ENCODE data around the gene ANO1. TPM values are rescaled to one million over a fixed set of nuclear protein-coding genes. Genes with fewer than 3 reads are reported as not detected.

ANO1 gene
- total RNA-seq, 1 donor from 2014 or later, result not detected

DNA sequence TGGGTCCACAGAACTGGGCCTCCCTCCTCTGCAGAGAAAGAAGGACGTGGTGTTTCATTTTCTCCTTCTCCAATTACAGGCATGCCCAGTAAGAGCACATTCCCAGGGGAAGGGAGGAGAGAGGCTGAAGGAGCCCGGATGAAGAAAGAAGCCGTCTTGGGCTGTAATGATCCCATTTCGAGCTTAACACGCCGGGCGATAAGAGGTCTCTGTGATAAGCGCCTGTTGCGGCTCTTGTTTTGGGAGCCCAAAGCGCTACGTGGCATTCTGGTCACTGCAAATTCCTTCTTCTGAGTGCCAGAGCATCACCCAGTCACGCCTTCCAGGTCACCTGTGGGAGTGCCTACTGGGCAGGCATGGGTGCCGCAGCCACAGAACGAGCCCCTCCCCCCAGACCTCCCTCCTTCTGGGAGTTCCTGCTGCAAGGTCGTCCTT lies 57.5 kb downstream of the ANO1 start:
- no peak for DNase-seq (ENCODE audit: extremely low spot score, unreplicated experiment)
- H3K27ac Mint-ChIP-seq (ENCODE audit: unreplicated experiment), result no peak overlapping the region
- H3K4me1 Mint-ChIP-seq (ENCODE audit: unreplicated experiment), result peaks cover 4% of the 10 kb centered on the region
- TF ChIP-seq, protein P1, sequence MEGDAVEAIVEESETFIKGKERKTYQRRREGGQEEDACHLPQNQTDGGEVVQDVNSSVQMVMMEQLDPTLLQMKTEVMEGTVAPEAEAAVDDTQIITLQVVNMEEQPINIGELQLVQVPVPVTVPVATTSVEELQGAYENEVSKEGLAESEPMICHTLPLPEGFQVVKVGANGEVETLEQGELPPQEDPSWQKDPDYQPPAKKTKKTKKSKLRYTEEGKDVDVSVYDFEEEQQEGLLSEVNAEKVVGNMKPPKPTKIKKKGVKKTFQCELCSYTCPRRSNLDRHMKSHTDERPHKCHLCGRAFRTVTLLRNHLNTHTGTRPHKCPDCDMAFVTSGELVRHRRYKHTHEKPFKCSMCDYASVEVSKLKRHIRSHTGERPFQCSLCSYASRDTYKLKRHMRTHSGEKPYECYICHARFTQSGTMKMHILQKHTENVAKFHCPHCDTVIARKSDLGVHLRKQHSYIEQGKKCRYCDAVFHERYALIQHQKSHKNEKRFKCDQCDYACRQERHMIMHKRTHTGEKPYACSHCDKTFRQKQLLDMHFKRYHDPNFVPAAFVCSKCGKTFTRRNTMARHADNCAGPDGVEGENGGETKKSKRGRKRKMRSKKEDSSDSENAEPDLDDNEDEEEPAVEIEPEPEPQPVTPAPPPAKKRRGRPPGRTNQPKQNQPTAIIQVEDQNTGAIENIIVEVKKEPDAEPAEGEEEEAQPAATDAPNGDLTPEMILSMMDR (IDR thresholded peaks at IDR 0.05), result no peak
- H3K27me3 Mint-ChIP-seq (ENCODE audit: unreplicated experiment), result peaks cover 4% of the 10 kb centered on the region
- no peaks in the 10 kb centered on the region for H3K36me3 Mint-ChIP-seq (ENCODE audit: unreplicated experiment)
- no peak overlapping the region for H3K4me3 Mint-ChIP-seq (ENCODE audit: unreplicated experiment)
- H3K9me3 Mint-ChIP-seq (ENCODE audit: unreplicated experiment), result no peaks in the 10 kb centered on the region

DNA sequence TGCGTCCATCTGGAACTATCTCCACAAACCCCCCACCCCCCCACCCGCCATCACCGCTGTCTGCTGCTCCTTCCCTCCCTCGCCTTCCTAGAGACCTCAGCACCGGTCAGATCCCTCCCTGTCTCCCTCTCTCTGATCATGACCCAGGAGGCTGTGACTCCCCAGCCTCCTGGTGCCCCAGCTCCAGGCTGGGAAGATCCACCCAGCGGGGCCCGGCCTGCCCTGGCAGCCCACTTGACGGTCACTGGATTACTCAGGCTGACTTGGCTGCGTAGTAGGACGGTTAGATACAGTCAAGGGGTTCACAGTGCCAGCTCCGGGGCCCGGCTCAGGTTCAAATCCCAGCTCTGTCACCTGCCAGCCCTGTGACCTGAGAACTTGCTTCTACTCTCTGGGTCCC lies 59.3 kb downstream of the ANO1 start:
- DNase-seq (ENCODE audit: extremely low spot score, unreplicated experiment), result no peak
- H3K27me3 Mint-ChIP-seq (ENCODE audit: unreplicated experiment), result peaks cover 14% of the 10 kb centered on the region
- H3K36me3 Mint-ChIP-seq (ENCODE audit: unreplicated experiment), result no peaks in the 10 kb centered on the region

DNA sequence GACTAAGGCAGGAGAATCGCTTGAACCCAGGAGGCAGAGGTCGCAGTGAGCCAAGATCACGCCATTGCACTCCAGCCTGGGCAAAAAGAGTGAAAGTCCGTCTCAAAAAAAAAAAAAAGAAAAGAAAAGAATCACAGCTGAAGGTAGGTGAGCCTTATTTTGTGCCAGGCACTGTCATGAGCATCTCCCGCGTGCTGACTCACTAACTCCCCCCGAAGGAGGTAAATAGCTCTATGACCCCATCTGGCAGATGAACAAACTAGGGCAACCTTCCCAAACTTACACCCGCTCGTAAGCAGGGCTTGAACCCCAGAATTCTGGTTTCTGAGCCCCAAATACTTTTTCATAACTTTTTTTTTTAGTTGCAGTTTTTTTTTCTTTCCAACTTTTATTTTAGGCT lies 60.3 kb downstream of the ANO1 start:
- peaks cover 22% of the 10 kb centered on the region for H3K27me3 Mint-ChIP-seq (ENCODE audit: unreplicated experiment)
- no peak overlapping the region for H3K4me3 Mint-ChIP-seq (ENCODE audit: unreplicated experiment)
- no peaks in the 10 kb centered on the region for H3K36me3 Mint-ChIP-seq (ENCODE audit: unreplicated experiment)
- DNase-seq (ENCODE audit: extremely low spot score, unreplicated experiment), result no peak
- TF ChIP-seq, protein P1 (IDR thresholded peaks at IDR 0.05), result no peak
- no peak overlapping the region for H3K27ac Mint-ChIP-seq (ENCODE audit: unreplicated experiment)
- no peaks in the 10 kb centered on the region for H3K9me3 Mint-ChIP-seq (ENCODE audit: unreplicated experiment)
- peaks cover 24% of the 10 kb centered on the region for H3K4me1 Mint-ChIP-seq (ENCODE audit: unreplicated experiment)

More for the DNA sequence above, 59.3 kb downstream of the ANO1 start:
- no peaks in the 10 kb centered on the region for H3K9me3 Mint-ChIP-seq (ENCODE audit: unreplicated experiment)
- H3K27ac Mint-ChIP-seq (ENCODE audit: unreplicated experiment), result no peak overlapping the region
- H3K4me1 Mint-ChIP-seq (ENCODE audit: unreplicated experiment), result peaks cover 21% of the 10 kb centered on the region
- H3K4me3 Mint-ChIP-seq (ENCODE audit: unreplicated experiment), result no peak overlapping the region
- TF ChIP-seq, protein P1 (IDR thresholded peaks at IDR 0.05), result no peak

DNA sequence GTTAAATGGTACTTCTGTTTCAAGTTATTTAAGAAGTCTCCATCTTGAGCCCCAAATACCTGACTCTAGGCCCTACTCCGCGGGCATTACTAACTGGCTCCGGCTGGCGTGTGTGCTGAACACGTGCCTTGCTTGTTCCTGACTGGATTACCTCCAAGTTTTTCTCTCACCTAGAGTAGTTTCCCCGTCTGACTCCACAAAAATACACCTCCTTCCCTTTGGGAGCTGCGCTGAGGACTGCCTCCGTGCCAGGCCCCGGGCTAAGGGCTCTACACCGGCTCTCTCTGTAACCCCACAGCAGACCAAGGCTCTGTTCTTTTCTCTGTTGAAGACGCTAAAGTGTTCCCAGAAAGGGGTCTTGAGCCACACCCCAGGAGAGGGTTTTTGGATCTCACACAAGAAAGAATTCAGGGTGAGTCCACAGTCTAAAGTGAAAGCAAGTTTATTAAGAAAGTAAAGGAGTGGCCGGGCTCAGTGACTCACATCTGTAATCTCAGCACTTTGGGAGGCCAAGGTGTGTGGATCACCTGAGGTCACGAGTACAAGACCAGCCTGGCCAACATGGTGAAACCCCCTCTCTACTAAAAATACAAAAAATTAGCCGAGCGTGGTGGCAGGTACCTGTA lies 61.8 kb downstream of the ANO1 start:
- TF ChIP-seq, protein P1 (IDR thresholded peaks at IDR 0.05), result no peak
- no peaks in the 10 kb centered on the region for H3K36me3 Mint-ChIP-seq (ENCODE audit: unreplicated experiment)
- DNase-seq (ENCODE audit: extremely low spot score, unreplicated experiment), result no peak
- no peak overlapping the region for H3K4me3 Mint-ChIP-seq (ENCODE audit: unreplicated experiment)
- no peak overlapping the region for H3K27ac Mint-ChIP-seq (ENCODE audit: unreplicated experiment)
- H3K4me1 Mint-ChIP-seq (ENCODE audit: unreplicated experiment), result peaks cover 24% of the 10 kb centered on the region
- H3K27me3 Mint-ChIP-seq (ENCODE audit: unreplicated experiment), result peaks cover 31% of the 10 kb centered on the region
- no peaks in the 10 kb centered on the region for H3K9me3 Mint-ChIP-seq (ENCODE audit: unreplicated experiment)

DNA sequence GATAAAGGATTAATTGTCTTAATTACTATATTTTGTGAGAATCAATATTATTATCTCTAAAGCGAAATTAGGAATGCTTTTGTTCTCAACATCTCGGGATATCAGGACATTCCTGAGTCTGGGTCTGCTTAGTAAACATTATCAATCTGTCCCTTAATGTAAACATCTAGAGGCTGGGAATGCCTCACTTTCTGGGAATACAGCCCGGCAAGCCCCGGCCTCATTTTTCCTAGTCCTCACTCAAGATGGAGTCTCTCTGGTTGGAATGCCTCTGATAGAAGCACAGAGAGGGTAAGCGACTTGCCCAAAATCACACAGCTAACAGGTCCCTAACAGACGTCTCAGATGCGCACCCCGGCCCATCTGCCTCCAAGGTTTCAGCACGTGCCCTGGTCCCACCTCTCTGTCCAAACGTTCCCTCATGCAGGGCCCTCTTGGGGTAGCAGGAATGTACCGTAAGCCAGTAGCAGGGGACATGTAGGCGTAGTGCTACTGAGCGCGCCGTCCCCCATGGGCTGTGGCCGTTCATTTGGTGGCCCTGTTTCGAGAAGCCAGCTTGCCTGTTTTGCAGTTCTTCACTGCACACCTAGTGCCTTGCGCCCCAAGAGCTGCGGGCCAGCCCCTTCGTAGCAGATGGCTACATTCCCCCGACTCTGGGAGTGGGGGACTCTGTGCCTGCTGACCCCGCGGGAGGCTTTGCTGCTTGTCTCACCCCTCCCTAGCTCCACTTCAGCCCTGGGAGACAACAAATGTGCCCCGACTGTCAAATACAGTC lies 62.8 kb downstream of the ANO1 start:
- Mint-ChIP-seq H3K4me1 (ENCODE audit: unreplicated experiment) (peaks cover 20% of the 10 kb centered on the region), H3K27me3 (ENCODE audit: unreplicated experiment) (peaks cover 29% of the 10 kb centered on the region), H3K27ac (ENCODE audit: unreplicated experiment) (no peak overlapping the region), H3K9me3 (ENCODE audit: unreplicated experiment) (no peaks in the 10 kb centered on the region), H3K36me3 (ENCODE audit: unreplicated experiment) (no peaks in the 10 kb centered on the region), H3K4me3 (ENCODE audit: unreplicated experiment) (no peak overlapping the region)
- no peak for DNase-seq (ENCODE audit: extremely low spot score, unreplicated experiment)
- TF ChIP-seq, protein P1 (IDR thresholded peaks at IDR 0.05), result no peak

Measured in osteocyte (in vitro differentiated cells).